Heart left ventricle (tissue), 13 donors: ENCODE results near the gene HEPACAM.

Source experiments
- CTCF ChIP-seq, 12 donors: fragments of 200-600 bp; sonication (generic) in 4 of 12; IDR thresholded peaks; one replicate each; pipeline versions ENCODE4 v1.5.0 to v1.8.0; 2018 to 2022; ENCODE audit warnings: antibody characterized with exemption in 12 of 12, mild to moderate bottlenecking in 5 of 12
- POLR2A ChIP-seq, 2 donors: fragments of 450-650 bp; IDR thresholded peaks; one replicate each; pipeline ENCODE4 v1.6.1; 2017; ENCODE audit warnings: antibody characterized with exemption in 2 of 2, mild to moderate bottlenecking in 2 of 2, moderate library complexity in 2 of 2
- donor health status: ischemic (EF 13 %, LVEDD 7.1; RV severe dilation, severe dysfunction).
- donor health status: DM: no; HTN: yes; CAD: no.
- donor health status: DM: no; HTN: no; CAD: no.
- donor health status: ischemic (EF 25% LVEDD 6.9; RV normal size, moderate dysfunction).
- donor health status: ischemic (EF 25% LVEDD 5.7; RV mildly dilated, moderate dysfunction).
- donor health status: ischemic (EF 35%, LVEDD 5.7; RV mildly dilated, moderate dysfunction).
- donor health status: nonischemic (EF 11% LVEDD 7.7; RV severe dilation, severe dysfunction).
- donor health status: DM: yes; HTN: yes; CAD: no.
- donor health status: PGD.
- donor health status: ischemic (EF 29% LVEDD 5.4; RV normal size, mild dysfunction).
- donor health status: nonischemic (EF 23%, LVEDD 6.1; RV moderate dilation, normal function).

DNA sequence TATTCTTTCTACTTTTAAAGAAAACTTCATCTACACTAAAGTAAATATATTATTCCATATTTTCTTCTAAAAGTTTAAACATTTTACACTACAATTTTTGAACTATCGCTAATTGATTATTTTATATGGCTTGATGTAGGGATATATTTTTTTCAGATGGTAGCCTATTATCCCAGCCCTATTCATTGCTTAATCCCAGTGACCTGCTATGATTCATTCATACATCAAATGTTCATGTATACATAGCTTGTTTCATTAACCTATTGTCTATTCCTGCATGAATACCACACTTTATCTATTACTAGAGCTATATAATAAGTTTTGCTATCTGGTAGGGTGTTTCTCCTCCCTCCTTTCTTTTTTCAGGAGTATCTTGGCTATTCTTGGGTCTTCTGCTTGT lies 33.2 kb downstream of the HEPACAM start:
- TF ChIP-seq CTCF (IDR thresholded peaks at IDR 0.05) (no peak), POLR2A (IDR thresholded peaks at IDR 0.05) (no peak)
